NCI-H2029 treated with DMSO at 0.1 percent for 48 hours (cell line): ENCODE measurements around the gene NARS2.
"Not testable (repeated sequence)": the region's sequence is repeated elsewhere in the genome, so short reads cannot be mapped to it uniquely, and the experiment has no call there.

ENCODE experiments used
- DNase-seq: peaks from one replicate; lab custom pipeline; 2025; lab: John Stamatoyannopoulos, UW

NARS2 gene

GRCh38 chr11:78476066-78476465 is 98.6 kb downstream of the NARS2 start:
- DNase-seq, result no peak

GRCh38 chr11:78474451-78474850 is 100.2 kb downstream of the NARS2 start:
- no peak for DNase-seq

GRCh38 chr11:78472905-78473304 is 101.8 kb downstream of the NARS2 start:
- DNase-seq, result no peak

DNA sequence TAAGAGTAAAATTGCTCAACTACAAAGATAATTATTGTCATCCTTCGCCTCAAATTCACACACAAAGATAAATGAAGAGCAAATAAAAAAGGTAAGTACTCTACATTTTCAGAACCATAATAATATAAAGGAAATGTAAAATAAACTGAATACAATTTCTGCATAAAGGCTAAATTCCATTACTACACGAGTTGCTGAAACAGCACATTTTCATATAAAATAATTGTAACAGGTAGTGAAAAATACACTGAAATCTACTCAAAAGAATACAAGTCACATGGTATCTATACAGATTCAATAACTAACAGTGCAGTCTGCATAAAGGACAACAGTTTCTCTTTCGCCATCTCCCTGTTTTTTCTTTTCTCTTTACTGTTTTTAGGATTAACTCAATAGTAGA is 102.3 kb downstream of the NARS2 start:
- DNase-seq, result no peak

- DNase-seq, result no peak
Measured at GRCh38 chr11:78470861-78471442, 103.7 kb downstream of the NARS2 start.

GRCh38 chr11:78469896-78470295 is 104.8 kb downstream of the NARS2 start:
- DNase-seq, result no peak

GRCh38 chr11:78467931-78468330 is 106.7 kb downstream of the NARS2 start:
- DNase-seq, result no peak

DNA sequence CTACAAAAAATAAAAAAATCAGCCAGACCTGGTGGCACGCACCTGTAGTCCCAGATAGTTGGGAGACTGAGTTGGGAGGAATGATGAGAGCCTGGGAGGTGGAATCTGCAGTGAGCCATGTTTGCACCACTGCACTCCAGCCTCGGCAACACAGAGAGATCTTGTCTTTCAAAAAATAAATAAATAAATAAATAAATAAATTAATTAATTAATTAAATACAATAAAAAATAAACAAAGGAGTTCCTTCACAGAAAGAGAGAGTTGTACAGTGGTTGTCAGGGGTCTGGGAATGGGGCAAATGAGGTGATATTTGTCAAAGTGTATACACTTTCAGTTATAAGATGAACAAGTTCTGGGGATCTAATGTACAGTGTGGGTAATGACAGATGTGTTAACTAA is 107.3 kb downstream of the NARS2 start:
- DNase-seq, result no peak

GRCh38 chr11:78465169-78465942 is 109.3 kb downstream of the NARS2 start:
- DNase-seq, result peak; percentile 57

- DNase-seq, result not testable (repeated sequence)
Measured at GRCh38 chr11:78464787-78465168, 109.9 kb downstream of the NARS2 start.

DNA sequence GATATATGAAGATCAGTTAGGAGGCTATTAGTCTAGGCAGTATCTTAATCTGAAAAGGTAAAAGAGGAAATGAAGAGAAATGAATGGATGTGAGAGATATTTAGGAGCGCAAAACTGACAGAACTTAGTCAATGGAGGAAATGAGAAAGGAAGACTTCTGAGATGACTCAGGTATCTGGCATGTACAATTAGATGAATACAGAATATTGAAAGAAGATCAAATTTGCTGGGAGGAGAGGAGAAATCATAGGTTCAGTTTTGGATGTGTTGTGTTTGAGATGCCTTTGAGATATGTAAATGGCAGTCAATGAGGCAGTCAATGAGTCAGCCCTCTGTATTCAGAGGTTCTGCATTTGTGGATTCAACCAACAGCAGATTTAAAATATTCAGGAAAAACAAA is 114.2 kb downstream of the NARS2 start:
- DNase-seq, result no peak

DNA sequence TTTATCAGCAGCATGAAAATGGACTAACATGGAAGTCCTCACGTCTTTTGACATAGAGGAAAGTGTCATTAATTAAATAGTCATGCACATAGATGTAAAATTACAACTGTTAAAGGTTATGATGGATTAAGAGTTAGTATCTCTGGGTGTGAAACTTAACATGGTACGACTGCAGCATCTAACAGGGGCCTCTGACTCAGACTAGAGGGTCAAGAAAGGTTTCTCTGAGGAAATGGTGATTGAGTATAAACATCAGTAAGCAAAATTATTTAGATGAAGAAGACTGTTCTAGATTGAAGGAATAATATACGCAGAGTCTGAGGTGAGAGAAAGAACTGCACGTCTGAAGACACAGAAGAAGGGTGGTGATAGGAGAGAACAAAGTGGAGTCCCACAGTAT is 114.9 kb downstream of the NARS2 start:
- DNase-seq, result no peak

GRCh38 chr11:78457448-78457847 is 117.2 kb downstream of the NARS2 start:
- no peak for DNase-seq

DNA sequence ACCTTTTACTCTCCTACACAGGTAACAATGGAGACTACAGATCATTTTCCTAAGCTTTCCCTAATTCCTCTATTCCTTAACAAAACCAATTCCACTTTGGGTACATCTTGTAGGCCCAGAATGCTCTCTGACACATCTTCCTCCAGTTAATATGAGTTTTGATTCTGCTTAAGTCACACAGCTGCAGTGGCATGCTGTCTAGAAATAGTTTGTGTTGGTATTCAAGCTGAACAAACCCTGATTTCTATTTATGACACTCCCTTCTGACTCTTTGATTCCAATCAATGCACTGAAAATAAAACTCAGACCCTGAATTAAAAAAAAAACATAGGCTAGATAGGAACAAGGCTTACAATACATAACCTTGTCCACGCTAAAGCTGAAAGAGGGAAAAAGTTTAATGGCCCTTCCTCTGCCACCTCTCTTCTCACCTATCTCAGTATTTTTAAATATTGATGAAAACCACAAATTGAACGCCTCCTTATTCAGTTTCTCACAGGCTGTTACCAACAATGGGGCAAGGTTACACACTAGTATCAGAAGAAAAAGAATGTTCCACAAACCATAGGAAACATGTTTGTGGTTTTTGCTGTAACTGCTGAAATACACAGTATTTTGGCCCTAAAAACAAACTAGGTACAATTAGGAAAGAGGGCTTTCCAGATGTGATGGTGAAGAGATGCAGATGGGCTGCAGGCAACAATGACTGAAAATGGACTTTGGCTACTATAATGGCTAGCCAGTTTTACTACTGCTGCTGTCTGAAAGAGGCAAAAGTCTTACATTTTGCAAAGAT is 121.3 kb downstream of the NARS2 start:
- no peak for DNase-seq

DNA sequence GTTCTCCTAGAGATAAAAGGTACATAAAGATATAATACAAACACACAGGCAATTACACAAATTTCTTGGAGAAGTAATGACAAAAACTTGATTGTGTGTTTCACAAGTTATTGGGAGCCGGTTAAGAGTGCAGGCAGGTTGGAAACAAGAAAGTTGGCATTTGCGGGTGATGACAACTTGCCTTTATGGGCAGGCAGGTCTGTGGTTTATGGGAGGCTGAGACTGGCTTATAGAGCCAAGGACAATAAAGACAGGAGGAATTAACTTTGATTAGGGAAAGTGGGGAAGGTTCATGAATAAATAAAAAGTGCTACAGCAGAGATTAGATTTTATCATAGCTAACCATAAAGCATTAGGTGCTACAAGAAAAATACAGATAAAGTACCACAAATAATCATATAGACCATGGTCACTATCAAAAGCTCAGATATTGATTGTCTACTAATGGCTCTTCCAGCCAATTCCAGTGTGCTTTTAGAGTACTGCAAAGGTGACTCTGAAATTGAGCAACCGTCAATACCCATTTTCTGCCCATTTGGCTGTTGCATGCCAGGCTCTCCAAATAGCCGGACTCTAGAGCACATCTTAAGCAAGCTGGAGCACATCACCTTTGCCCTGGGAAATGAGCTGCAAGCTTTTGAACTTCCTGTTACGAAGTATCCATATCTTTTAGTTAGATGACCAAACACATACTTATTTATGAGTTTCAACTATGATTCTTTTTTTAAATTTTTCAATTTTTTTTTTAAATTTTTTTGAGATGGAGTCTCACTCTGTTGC is 123.1 kb downstream of the NARS2 start:
- no peak for DNase-seq

DNA sequence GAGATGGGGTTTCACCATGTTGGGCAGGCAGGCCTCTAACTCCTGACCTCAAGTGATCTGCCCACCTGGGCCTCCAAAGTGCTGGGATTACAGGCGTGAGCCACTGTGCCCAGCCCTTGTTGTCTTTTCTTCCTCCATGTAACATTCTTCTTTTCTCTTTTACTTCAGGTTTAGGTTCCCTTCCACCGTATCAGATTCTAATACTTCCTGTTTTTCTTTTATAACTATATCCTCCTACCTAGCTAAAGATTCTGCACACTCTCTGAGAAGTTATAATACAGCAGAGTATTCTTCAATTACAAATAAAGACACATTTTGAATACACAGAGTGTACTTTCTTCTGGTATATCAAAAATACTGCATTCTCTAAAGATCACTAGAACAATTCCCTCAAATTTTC is 123.8 kb downstream of the NARS2 start:
- DNase-seq, result no peak

DNA sequence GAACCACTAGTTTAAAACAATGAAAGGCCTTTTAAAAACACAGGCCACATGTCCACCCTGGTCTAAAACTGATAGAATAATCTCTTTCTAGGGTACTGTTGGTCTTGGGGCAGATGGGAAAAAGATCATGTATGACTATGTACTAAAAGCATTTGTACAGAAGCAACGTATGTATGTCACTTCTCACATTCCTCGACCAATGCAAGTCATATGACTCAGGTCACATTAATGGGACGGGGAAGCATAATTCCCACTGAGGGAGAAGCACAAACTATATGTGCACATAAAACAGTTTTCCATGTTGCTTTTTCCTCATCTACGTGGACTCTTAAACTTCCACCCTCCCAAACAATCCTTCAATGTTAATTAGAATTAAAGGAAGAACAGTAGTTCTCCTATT is 124.8 kb downstream of the NARS2 start:
- no peak for DNase-seq

GRCh38 chr11:78446210-78446609 is 128.5 kb downstream of the NARS2 start:
- DNase-seq, result no peak

GRCh38 chr11:78444726-78445125 is 129.9 kb downstream of the NARS2 start:
- no peak for DNase-seq

DNA sequence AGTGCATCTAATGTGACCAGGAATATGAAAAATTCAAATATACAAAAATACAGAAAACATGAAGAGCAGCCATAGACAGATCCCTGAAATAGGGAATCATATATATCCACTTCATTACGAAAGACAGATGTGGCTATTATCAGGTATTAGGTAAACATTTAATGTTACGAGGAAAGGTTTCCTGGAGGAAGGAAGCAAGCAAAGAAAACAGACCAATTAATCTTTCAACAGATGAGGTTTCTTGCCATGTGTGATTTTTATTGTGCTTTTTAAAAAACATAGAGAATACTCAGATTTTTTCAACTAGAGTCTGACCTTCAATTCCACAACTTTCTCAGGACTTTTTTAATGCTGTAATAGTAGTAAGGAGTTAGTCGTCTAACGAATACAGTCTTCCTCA is 132.7 kb downstream of the NARS2 start:
- DNase-seq, result no peak

DNA sequence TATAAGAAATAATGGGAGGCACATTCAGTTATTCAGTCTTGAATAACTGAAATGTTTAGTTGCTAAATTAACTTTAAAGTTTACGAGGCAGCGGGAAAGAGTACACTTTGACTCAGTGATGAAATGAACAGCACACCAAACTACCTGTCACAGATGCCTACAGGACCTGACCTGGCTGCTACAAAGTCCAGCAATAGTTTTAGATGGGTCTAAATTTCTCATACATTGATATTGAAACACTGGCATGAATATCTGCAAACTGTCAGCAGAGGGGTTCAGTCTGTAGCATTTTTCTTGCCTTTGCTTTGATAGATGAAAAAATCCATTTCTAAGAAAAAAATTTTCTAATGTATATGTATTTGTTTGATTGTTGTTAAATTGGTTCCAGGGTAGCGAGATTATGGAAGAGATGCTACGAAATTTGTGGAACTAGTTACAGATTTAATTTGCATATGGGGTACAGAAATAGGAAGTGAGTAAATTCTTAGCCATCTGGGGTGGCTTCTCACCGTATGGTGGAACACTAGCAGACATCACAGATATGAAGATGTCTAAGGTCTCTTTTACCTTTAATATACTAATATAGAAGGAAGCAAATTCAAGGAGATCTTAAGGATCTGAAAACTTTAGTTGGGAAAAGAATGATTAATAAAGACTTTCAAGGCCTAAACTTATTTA is 136.2 kb downstream of the NARS2 start:
- DNase-seq, result no peak

- no peak for DNase-seq
Measured at GRCh38 chr11:78432956-78433355, 141.7 kb downstream of the NARS2 start.
